GM18526 (cell line): ENCODE data around the gene ZNF202.

Experiments
- POLR2A ChIP-seq: IDR thresholded peaks from 3 replicates; pipeline ENCODE4 v1.6.1; 2011; ENCODE audit not compliant: insufficient read length; ENCODE audit errors: extremely low read depth

The ZNF202 gene

GRCh38 chr11:123741159-123742030 is at the start of gene ZNF202:
ZNF202 (minus strand) TSS chr11:123741660; CDS start chr11:123730888, 10,772 bp downstream.
- TF ChIP-seq POLR2A, result peak; percentile 59

- TF ChIP-seq POLR2A, result no peak
Measured at GRCh38 chr11:123783536-123783935, 42.1 kb upstream of the ZNF202 start.

GRCh38 chr11:123778511-123778910 is 37.1 kb upstream of the ZNF202 start:
- TF ChIP-seq POLR2A, result no peak

GRCh38 chr11:123775715-123776549 is 34.5 kb upstream of the ZNF202 start:
- TF ChIP-seq POLR2A, result no peak

- TF ChIP-seq POLR2A, result no peak
Measured at GRCh38 chr11:123775289-123775688, 33.8 kb upstream of the ZNF202 start.

- no peak for TF ChIP-seq POLR2A
Measured at GRCh38 chr11:123773959-123774358, 32.5 kb upstream of the ZNF202 start.

DNA sequence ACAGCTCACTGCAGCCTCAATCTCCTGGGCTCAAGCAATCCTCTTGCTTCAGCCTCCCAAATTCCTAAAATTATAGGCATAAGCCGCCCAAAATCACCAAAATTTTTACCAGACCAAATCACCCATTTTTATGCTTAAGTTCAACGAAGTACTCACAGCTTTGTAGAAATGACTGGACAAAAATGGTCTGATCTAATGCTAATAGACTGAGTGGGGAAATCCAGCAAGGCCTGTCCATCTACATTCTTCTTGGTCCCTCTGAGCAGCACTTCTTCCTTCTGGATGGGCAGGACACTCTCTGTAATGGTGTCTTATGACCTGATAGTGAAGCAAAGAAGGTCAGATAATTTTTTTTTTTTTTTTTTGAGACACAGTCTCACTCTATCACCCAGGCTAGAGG is 31.6 kb upstream of the ZNF202 start:
- no peak for TF ChIP-seq POLR2A

DNA sequence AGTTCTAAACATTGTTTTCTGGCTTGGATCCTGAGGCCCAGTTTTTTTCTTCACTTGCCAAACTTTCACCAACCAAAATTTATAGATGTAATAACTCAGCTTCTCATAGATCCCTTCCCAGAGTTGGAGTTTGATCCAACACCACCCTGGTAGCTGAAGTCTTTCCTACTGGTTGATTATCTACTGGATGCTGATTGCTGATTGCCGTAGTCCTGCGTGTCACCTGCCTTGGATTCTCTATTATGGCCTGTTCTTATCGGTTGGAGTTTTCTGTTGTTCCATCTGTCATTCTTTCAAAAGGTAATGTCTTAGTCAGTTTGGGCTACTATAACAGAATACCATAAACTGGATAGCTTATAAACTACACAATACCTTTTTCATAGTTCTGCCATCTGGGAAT is 30.2 kb upstream of the ZNF202 start:
- no peak for TF ChIP-seq POLR2A

DNA sequence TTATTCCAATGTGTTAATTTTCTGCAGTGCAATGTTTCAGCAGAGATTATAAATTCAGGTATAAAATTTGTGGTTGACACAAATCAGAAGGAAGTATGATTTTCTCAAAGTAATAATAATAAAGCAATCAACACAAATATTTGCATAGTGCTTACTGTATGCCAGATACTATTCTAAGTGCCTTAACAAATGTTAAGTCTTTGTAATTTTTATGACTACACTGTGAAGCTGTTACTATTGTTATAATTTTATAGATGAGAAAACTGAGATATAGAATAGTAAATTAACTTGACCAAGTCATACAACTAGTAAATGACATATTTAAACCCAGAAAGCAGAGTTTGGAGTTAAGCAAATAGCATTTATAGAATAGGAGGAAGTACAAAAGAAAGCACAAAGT is 29.3 kb upstream of the ZNF202 start:
- TF ChIP-seq POLR2A, result no peak

DNA sequence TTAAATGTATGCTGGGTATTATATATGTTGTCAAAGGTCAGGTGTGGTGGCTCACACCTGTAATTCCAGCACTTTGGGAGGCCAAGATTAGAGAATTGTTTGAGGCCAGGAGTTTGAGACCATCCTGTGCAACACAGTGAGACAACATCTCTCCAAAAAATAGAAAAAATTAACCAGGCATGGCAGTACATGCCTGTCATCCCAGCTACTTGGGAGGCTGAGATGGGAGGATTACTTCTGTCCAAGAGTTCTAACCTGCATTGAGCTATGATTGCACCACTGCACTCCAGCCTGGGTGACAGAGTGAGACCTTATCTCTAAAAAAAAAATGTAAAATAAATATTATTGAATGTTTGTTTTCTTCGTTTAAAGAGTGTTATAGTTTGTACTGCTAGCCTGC is 24.1 kb upstream of the ZNF202 start:
- TF ChIP-seq POLR2A, result no peak

DNA sequence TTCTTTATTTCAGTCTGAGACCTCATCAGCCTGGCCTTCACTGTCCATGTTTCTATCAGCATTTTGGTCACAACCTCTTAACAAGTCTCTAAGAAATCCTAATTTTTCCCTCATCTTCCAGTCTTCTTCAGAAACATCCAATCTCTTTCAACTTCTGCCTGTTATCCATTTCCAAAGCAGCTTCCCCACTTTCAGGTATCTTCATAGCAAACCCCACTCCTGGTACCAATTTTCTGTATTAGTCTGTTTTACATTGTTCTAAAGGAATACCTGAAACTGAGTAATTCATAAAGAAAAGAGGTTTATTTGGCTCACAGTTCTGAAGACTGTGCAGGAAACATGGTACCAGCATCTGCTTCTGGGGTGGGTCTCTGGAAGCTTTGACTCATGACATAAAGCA is 21.0 kb upstream of the ZNF202 start:
- TF ChIP-seq POLR2A, result no peak

DNA sequence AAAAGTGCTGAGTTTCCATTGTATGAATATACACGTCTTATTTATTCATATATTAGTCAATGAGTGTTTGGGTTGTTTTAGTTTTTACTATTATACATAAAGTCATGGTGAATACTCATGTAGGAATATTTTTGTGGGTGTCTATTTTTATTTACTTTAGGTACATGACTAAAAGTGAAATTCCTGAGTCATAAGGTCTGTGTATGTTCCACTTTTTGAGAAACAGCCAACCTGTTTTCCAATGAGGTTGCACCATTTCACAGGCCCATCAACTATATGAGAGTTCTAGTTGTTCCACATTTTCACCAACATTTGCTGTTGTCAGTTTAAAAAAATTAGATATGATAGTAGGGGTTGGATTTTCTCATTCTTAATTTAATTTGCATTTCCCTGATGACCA is 19.4 kb upstream of the ZNF202 start:
- TF ChIP-seq POLR2A, result no peak

DNA sequence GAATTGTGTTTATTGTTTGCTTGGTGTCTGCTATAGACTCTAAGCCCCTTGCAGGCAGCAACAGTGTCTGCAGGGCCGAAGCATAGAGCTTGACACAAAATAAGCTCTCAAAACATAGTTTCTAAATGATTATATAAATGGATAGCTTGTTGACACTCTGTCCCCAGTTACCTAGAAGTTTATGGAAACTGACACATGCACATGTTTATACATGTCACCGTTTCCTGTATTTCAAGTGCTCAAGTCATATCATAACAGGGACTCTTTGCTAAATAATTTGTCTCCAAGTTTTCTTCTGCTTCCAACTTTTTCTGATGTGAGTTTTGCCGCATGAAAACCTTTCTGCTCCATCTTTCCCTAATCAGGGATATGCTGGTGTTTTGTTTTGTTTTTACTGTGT is 16.5 kb upstream of the ZNF202 start:
- TF ChIP-seq POLR2A, result no peak

GRCh38 chr11:123755813-123756212 is 14.4 kb upstream of the ZNF202 start:
- no peak for TF ChIP-seq POLR2A

GRCh38 chr11:123755344-123755743 is 13.9 kb upstream of the ZNF202 start:
- no peak for TF ChIP-seq POLR2A

GRCh38 chr11:123754101-123754568 is 12.7 kb upstream of the ZNF202 start, which contains the start of gene OR6X1:
OR6X1 (minus strand) TSS chr11:123754518; CDS start chr11:123754518, 0 bp downstream.
- no peak for TF ChIP-seq POLR2A

- no peak for TF ChIP-seq POLR2A
Measured at GRCh38 chr11:123753110-123753509, 11.7 kb upstream of the ZNF202 start.

- no peak for TF ChIP-seq POLR2A
Measured at GRCh38 chr11:123751781-123752180, 10.3 kb upstream of the ZNF202 start.
